ENCODE data around the gene ATPAF1.

GRCh38 chr1:46646331-46646730, 21.8 kb downstream of the ATPAF1 start:
- TF ChIP-seq CTCF (IDR thresholded peaks at IDR 0.05 in 8 of 11, conservative IDR thresholded peaks at IDR 0.05 in 3 of 11) (no peak), POLR2AphosphoS5 (IDR thresholded peaks at IDR 0.05) (no peak), POLR2A (IDR thresholded peaks at IDR 0.05) (no peak)
